Erythroblast (primary cell): ENCODE results near the gene HCRT.
"Not testable (repeated sequence)": the region's sequence is repeated elsewhere in the genome, so short reads cannot be mapped to it uniquely, and the experiment has no call there.

Experiments used
- DNase-seq, 2 experiments: peaks; one replicate each; lab custom pipeline; 2025; lab: John Stamatoyannopoulos, UW
- GATA1 ChIP-seq: IDR thresholded peaks from 2 replicates; pipeline ENCODE4 v1.6.1; 2011; ENCODE audit warnings: low read depth, mild to moderate bottlenecking, control low read depth, low read length, moderate library complexity
- POLR2A ChIP-seq: IDR thresholded peaks from 2 replicates; pipeline ENCODE4 v1.6.1; 2011; ENCODE audit warnings: mild to moderate bottlenecking, low read length

Gene HCRT

DNA sequence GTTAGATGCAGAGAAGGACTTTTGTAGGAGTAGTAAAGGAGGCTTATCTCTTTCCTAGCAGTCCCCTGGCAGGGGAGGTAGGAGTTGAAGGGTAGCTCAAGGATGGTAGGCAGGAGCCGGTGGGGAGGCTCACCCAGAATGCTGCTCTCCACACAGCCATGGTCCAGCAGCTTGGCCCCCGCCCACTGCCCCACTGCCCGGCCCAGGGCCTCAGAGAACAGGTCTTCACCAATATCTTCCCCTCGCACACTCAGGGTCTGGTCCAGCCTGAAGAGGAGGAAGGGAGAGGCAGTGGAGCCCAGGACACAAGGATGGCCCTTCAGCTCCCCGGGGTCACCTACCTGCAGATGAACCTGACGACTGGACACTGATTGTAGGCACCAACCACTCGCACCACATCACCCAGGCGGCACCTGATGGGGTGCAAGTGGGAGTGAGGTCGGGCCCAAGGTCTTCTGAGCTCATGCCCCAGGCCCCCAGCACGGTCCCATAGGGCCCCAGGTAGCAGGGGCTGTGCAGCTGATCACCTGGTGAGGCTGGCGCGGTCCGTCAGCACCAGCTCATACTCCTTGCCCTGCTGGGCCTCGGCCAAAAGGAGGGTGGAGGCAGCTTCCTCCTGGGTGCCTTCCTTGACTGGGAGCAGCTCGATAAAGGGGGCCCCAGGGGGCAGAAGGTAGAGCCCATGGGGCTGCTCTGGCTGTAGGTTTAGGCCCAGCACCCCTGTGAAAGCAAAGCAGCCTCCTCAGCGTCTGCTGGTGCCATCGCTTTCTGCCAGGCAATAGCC, 5.4 kb upstream of the HCRT start:
- DNase-seq, result peak in 1 of 2 experiments; percentile 22
- no peak for TF ChIP-seq GATA1
- no peak for TF ChIP-seq POLR2A

DNA sequence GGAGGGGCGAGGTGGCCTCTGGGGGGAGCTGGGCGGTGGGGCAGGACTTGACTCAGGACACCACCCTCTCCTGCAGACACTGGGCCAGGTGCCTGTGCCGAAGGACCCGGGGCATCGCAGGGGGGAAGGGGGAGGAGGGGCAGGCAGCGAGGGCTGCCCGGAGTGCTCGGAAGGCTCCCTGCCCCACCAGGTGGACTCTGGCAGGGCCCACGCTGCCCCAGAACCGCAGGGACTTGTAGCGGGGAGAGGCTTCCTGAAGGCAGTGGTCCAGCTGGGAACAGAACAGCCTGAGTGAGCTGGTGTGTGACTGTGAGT, 4.4 kb upstream of the HCRT start:
- DNase-seq, result no peak
- TF ChIP-seq POLR2A (no peak), GATA1 (no peak)

DNA sequence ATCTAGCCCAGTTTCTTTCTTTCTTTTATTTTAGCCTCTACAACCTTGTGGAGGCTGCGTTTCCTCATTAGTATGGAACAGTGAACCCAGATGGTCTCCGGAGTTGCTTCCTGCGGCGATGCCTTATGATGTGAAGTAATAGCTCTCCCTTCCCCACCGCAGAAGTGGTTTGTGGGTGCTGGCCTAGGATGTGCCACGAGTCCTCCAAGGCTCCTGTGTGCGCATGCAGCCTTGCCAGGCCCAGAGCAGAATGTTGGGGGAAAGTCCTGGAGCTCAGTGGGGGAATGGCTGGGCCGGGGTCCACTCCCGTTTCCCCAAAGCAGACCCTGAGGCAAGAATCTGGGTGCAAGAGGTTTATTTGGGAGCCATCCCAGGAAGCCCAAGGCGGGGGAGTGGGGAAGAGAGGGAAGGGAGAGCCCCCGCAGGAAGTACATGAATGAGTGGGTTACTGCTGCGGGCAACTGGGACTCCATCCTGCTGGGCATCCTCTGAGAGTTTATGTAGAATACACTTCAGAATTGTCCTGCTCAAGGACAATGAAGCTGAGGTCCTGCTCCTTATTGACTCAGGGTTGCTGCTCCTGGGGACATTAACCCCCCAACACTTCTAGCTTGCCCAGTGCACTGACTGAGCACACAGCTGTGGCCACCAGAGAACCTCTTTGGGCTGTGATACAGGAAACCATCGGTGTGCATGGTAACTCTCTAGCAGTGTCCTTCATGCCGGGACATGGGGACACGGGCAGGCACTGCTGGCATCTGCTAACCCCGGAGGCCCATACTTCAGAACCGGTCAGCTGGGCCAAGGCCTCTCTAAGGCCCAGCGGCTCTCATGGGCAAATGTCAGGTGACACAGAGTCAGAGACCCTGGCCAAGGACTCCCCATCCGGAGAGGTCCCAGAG, 3.7 kb upstream of the HCRT start:
- TF ChIP-seq POLR2A (no peak), GATA1 (no peak)
- DNase-seq, result no peak

DNA sequence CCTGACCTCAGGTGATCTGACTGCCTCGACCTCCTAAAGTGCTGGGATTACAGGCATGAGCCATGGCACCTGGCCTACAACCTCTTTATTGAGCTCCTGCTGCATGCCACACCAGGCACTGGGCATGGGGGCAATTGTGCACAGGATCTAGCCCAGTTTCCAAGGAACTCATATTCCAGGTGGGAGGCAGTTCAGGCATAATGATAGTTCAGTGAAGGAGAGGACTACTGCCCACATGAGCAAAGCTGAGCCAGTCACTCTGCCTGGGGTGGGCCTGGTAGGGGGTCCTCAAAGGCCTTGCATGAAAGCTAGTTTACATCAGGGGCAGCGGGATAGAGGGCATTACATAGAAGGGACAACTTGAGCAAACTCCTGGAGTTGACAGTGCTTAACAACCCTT, 2.6 kb upstream of the HCRT start:
- TF ChIP-seq POLR2A, result no peak
- no peak for DNase-seq

DNA sequence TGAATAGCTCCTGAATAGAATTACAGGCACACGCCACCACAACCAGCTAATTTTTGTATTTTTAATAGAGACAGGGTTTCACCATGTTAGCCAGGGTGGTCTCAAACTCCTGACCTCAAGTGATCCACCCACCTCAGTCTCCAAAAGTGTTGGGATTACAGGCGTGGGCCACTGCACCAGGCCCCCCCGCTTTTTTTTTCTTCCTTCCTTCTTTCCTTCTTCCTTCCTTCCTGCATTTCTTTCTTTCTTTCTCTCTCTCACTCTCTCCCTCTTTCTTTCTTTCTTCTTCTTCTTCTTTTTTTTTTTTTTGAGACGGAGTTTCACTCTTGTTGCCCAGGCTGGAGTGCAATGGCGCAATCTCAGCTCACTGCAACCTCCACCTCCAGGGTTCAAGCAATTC, 939 bp upstream of the HCRT start:
- not testable (repeated sequence) for DNase-seq

DNA sequence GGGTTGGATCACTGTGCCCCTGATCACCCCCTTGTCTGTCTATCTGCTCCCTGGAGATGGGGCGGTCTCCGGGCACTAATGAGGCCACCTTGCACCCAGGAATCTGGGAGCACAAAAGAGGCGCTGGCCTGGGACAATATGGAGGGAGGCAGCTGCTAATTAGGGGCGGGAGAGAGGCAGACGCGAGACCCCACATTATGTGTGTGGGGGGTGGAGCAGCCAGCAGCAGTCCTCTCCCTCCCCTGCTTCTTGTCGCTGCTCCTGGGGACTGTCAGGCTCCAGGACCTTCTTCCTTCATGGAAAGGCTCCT, 324 bp upstream of the HCRT start:
- no peak for DNase-seq
- TF ChIP-seq POLR2A (no peak), GATA1 (no peak)

DNA sequence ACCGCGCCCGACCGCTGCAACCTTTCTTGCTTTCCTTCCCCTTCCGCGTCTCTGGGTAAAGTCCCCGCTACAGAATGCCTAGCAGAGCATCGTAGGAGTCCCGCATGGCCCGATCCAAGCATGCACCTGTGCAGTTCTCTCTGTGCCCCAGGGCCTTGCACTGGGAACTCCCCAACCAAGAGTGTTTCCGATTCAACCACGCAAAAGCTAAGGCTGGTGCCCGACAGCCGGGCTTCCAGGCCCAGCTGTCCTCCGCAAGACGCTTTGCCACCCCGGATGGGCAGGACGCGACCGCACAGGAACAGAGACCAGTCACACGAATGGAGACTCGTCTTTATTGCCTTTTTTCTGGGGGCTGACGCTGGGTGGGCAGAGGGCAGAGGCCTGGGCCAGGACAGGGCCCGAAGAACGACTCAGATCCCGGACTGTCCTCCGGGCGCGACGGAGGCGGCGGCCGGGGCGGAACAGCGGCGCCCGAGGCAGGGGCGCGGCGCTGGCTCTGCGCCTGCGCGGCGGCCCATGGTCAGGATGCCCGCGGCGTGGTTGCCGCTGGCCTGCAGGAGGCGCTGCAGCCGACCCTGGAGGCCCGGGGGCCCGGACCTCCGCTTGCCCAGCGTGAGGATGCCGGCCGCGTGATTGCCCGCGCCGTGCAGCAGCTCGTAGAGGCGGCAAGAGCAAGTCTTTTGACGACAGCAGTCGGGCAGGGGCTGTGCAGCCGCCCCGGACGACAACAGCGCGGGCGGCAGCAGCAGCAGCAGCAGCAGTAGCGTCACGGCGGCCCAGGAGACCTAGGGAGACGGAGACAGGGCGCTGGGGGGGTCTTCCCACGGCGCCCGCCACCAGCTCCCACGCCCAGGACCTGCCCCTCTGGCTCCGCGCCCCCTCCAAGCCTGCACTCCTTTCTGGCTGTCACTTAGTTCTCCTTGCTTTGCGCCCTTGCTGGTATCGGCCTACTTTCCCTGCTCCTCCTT, 1.2 kb downstream of the HCRT start:
- DNase-seq, result peak; percentile 86 to 90
- TF ChIP-seq GATA1, result no peak
- peak; percentile 71 for TF ChIP-seq POLR2A

DNA sequence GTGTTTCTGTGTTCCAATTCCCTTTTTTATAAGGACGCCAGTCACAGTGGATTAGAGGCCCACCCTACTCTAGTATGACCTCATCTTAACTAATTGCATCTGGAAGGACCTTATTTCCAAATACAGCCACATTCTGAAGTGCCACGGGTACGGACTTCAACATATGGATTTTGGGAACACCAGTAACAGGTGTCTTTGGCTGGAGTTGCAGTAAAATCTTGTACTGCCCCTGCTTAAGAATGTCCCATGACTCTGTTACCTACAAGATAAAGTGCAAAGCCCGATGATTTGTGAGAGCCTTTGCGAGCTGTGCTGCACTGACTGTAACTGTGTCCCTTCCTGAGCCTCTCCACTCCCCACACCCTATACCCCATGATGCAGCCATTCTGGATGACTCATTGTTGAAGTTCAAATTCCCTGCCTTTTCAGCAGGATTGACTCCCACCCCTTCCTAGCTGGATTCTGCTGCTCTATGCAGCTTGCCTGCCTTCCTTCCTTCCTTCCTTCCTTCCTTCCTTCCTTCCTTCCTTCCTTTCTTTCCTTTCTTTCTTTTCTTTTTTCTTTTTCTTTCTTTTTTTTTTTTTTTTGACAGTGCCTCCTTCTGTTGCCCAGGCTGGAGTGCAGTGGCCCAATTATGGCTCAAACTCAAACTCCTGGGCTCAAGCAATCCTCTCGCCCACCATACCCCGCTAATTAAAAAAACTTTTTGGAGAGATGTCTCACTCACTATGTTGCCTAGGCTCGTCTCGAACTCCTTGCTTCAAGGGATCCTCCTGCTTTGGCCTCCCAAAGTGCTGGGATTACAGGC, 2.1 kb downstream of the HCRT start:
- peak in 1 of 2 experiments; percentile 46 for DNase-seq
- TF ChIP-seq GATA1 (no peak), POLR2A (no peak)

DNA sequence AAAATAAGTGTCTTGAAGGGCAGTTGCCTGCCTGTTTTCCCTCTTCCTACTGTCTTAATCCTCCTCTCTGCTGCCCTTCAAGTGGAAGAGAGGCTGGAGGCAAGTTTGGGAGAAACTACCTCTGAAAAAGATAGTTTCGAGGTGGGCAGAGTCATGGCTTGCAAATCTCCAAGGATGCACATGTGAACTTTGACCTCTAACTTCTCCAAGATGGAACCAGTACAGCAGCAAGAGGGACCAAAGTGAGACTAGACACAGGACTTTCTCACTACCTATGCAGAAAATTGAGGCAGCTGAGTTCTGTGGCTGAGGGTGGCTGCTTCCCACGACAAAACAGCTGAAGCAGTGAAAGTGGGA, 3.4 kb downstream of the HCRT start:
- no peak for DNase-seq
- TF ChIP-seq GATA1 (no peak), POLR2A (no peak)

DNA sequence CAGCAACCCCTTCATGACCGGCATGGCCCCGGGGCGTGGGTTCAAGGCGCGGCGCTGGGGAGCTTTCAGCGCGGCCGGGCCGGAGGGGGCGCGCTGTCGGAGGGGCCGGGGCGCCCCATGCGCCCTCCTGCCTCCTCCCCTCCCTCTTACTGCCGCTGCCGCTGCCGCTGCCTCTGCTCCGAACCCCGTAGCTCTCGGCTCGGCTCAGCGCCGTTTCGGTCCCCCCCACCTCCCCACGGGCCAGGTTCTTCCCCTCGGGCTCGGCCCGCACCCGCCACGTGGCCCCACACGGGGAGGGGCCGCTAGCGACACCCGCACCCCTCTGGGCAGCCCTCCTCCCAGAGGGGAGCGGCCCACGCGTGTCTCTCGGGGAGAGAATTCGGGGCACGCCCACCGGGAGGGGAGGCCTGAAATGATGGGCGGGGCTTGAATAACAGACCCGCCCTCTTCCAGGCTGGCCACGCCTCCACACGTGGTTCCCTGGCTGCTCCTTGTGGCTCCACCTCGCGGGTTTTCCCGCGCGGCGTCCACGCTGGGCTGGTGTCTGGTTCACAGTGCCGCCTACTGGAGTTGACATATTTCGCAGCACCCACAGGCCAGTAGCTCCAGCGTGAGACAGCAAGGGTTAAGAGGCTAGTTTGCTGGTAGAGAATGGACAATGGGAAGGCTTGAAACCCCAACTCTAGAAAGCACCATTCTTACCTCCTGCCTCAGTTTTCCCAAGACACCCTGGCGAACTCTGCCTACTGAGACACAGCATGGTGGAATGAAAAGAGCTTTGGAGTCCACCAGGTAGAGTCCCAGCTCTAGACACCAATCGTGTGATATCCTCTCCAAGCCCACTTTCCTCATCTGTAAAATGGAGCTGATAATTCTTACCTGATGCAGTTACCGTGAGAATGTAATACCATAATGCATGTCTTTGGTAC, 4.1 kb downstream of the HCRT start, which contains the start of gene KCNH4:
Gene KCNH4 (minus strand): TSS at position 221 of the 929 bp plus-strand sequence. CDS start 197 bp downstream, at position 24.
- peak; percentile 87 to 91 for DNase-seq
- no peak for TF ChIP-seq POLR2A
- no peak for TF ChIP-seq GATA1

DNA sequence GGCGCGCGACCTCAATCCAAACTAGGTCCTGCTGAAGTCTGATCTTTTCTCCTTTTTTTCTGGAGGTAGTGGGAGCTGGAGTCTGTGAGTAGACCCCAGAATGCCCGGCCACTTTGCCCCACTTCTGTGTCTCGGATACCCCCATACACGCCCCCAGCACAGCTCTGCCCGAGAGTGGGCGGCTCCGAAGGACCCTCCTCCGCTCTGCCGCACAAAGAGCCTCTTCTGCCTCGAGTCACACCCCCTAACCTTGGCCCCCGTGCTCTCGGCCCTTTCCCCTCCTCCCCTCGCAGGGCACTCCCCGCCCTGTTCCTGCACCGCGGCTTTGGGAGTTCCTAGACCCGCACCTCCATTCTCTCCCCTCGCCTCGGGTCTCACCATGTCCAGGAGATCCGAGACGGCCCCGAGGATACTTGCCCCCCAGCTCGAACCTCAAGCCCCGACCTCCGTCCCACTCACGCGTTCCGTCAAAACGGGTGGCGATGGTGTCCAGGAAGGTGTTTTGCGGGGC, 4.8 kb downstream of the HCRT start:
- DNase-seq, result no peak
- no peak for TF ChIP-seq GATA1

DNA sequence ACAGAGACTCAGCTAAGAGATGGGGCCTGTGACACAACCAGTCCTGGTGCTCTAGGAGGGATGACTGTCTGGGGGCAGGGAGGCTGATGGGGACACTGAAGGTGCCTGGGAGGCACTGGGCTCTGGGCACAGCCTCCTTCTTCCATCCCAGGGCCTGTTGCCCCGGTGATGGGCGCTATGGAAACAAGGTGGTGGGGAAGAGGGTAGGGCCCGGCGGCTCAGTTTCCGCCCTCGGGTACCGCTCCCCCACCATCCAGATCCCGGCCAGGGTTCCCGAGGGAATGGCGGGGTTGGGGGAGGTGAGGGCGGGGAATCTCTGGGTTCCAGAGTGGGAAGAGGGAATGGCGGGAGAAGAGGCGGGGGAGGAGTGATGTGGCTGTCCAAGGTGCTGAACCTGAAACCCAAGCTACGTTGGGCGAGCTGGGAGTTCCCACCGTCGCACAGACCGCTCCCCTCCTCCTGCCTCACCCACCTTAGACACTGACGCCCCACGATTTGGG, 5.3 kb downstream of the HCRT start:
- TF ChIP-seq POLR2A, result no peak
- no peak for TF ChIP-seq GATA1
- DNase-seq, result peak; percentile 52 to 54
